Lung (tissue), 12 donors: ENCODE measurements around the gene MAST2. TPM values are rescaled to one million over a fixed set of nuclear protein-coding genes. Genes with fewer than 3 reads are reported as not detected.
"Not testable (repeated sequence)": the region's sequence is repeated elsewhere in the genome, so short reads cannot be mapped to it uniquely, and the experiment has no call there.

ENCODE experiments used
- ATAC-seq: fragments of 200-7000 bp; cut with Tn5 transposase; one replicate; pipeline ENCODE4 v1.9.1; 2020; ENCODE audit warnings: moderate number of reproducible peaks; ENCODE audit not compliant: insufficient read depth, low FRiP score
- DNase-seq, 3 donors: peaks; one replicate each; pipeline ENCODE4 v3.0.0-alpha.2; 2013 to 2017
- H3K27ac ChIP-seq, 2 donors: one replicate each; pipeline ENCODE4 v1.5.1; 2013; ENCODE audit warnings: mild to moderate bottlenecking in 2 of 2, moderate library complexity in 2 of 2, control low read depth in 1 of 2, inconsistent platforms in 1 of 2, low read depth in 1 of 2, low read length in 1 of 2
- H3K27me3 ChIP-seq, 3 donors: one replicate each; pipeline ENCODE4 v1.5.1; 2013; ENCODE audit warnings: low read length in 2 of 3; ENCODE audit not compliant: control insufficient read depth in 3 of 3, insufficient read depth in 3 of 3
- H3K36me3 ChIP-seq, 4 donors: one replicate each; pipeline ENCODE4 v1.5.1; 2013; ENCODE audit warnings: low read length in 4 of 4, mild to moderate bottlenecking in 1 of 4, moderate library complexity in 1 of 4; ENCODE audit not compliant: control insufficient read depth in 4 of 4, insufficient read depth in 4 of 4
- H3K4me1 ChIP-seq, 5 donors: one replicate each; pipeline ENCODE4 v1.5.1; 2013; ENCODE audit warnings: low read length in 5 of 5, mild to moderate bottlenecking in 2 of 5, moderate library complexity in 1 of 5; ENCODE audit not compliant: control insufficient read depth in 5 of 5, insufficient read depth in 5 of 5
- H3K4me3 ChIP-seq: one replicate; pipeline ENCODE4 v1.5.1; 2013; ENCODE audit warnings: mild to moderate bottlenecking, control low read depth, moderate library complexity
- H3K9ac ChIP-seq, 2 donors: one replicate each; pipeline ENCODE4 v1.5.1; 2013; ENCODE audit warnings: low read length in 2 of 2, control low read depth in 1 of 2; ENCODE audit not compliant: insufficient read depth in 1 of 2
- H3K9me3 ChIP-seq, 4 donors: one replicate each; pipeline ENCODE4 v1.5.1; 2013; ENCODE audit warnings: low read length in 3 of 4, mild to moderate bottlenecking in 1 of 4, moderate library complexity in 1 of 4; ENCODE audit not compliant: control insufficient read depth in 4 of 4, insufficient read depth in 3 of 4
- CTCF ChIP-seq: IDR thresholded peaks from 2 replicates; pipeline ENCODE4 v1.5.1; 2012; ENCODE audit warnings: mild to moderate bottlenecking; ENCODE audit errors: control extremely low read depth, extremely low read depth
- WGBS, 2 donors: extraction: QIAGEN DNeasy Blood & Tissue Kit; methylation state at CpG; one replicate each; pipeline ENCODE4 v1.1.7; 2013; 5-methylcytosine and 5-hydroxymethylcytosine counted together
- polyA plus RNA-seq, 2 donors: library from polyadenylated mRNA; stranded (reverse); fragments of 200-250 nt; gene quantifications; one replicate each; pipeline ENCODE4 v1.2.1, GENCODE V29; 2013
- total RNA-seq, 2 donors: library from RNA; depleted of rRNA in 1 of 2; stranded (reverse); fragments of >200 nt in 1 of 2; gene quantifications; one replicate each; pipeline ENCODE4 v1.2.1, GENCODE V29; 2014 to 2021
- donor health status: control.
- donor health status: control.
- donor health status: Bipolar disorder and iron deficiency.
- donor health status: healthy.
- donor health status: DM: yes; HTN: yes; CAD: no.

Gene MAST2
- total and polyA plus RNA-seq, 4 donors = 10.5 to 28.6 (median 19.1) TPM

- H3K27me3 ChIP-seq = no peaks in the 10 kb centered on the region
- no peak for TF ChIP-seq CTCF
- H3K36me3 ChIP-seq = peaks cover 0 to 13% (median 7%) of the 10 kb centered on the region in 4 donors
- peaks cover 3 to 24% (median 4%) of the 10 kb centered on the region in 5 donors for H3K4me1 ChIP-seq
- no peak overlapping the region for H3K4me3 ChIP-seq
- H3K9ac ChIP-seq = no peak overlapping the region
- no peak for ATAC-seq
- no peak overlapping the region for H3K27ac ChIP-seq
- WGBS, 2 donors = 95 to 97% methylated on average over 5 of the region's 5 CpGs
- H3K9me3 ChIP-seq = no peaks in the 10 kb centered on the region
- no peak for DNase-seq
Measured at GRCh38 chr1:46044116-46044515, 240.7 kb downstream of the MAST2 start.

DNA sequence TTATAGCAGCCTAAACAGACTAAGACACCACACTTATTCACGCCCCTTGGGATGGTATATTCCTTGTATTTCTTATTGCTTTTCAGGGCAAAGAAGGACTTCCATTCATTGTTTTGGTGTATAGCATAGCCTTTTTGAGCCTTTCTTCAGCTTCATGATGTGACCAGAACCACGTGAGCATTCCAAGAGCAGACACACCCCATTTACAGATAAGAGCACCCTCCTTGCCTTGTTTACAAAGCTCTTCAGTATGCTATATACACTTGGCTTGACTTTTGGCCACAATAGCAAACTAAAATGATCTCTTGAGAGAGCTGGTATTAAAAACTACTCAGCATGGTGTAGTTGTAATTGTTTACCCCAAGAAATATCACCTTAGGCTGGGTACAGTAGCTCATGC is 250.3 kb downstream of the MAST2 start:
- Histone ChIP-seq H3K36me3 (peaks cover 4 to 12% (median 9%) of the 10 kb centered on the region in 4 donors), H3K27ac (no peak overlapping the region), H3K4me1 (no peaks in the 10 kb centered on the region), H3K9ac (no peak overlapping the region), H3K9me3 (no peaks in the 10 kb centered on the region), H3K4me3 (no peak overlapping the region), H3K27me3 (no peaks in the 10 kb centered on the region)
- WGBS, 2 donors = 55 to 76% methylated on average over 2 of the region's 2 CpGs
- ATAC-seq (peak; percentile 19), DNase-seq (no peak)
- no peak for TF ChIP-seq CTCF

GRCh38 chr1:46056325-46056724 is 252.9 kb downstream of the MAST2 start:
- no peaks in the 10 kb centered on the region for H3K9me3 ChIP-seq
- no peak overlapping the region for H3K4me3 ChIP-seq
- peaks cover 7 to 21% (median 16%) of the 10 kb centered on the region in 4 donors for H3K36me3 ChIP-seq
- no peaks in the 10 kb centered on the region for H3K27me3 ChIP-seq
- no peak overlapping the region for H3K9ac ChIP-seq
- WGBS, 2 donors = 97 to 98% methylated on average over 5 of the region's 5 CpGs
- H3K4me1 ChIP-seq = no peaks in the 10 kb centered on the region
- no peak for TF ChIP-seq CTCF
- ATAC-seq = no peak
- DNase-seq = no peak
- no peak overlapping the region for H3K27ac ChIP-seq

GRCh38 chr1:46057215-46057614 is 253.8 kb downstream of the MAST2 start:
- not testable (repeated sequence) for ATAC-seq, H3K9me3 ChIP-seq, H3K9ac ChIP-seq, H3K4me3 ChIP-seq, DNase-seq, H3K27ac ChIP-seq, H3K4me1 ChIP-seq, H3K27me3 ChIP-seq
- peaks cover 7 to 25% (median 20%) of the 10 kb centered on the region in 4 donors for H3K36me3 ChIP-seq
- 72 to 76% methylated on average over 4 of the region's 4 CpGs for WGBS, 2 donors
